ENCODE data around the gene OR2C1. TPM values are rescaled to one million over a fixed set of nuclear protein-coding genes. Genes with fewer than 3 reads are reported as not detected.

Gene OR2C1
- total and polyA plus RNA-seq, 7 experiments from 2014 or later = 0.24 to 0.65 (median 0.50) TPM; not detected in 2

DNA sequence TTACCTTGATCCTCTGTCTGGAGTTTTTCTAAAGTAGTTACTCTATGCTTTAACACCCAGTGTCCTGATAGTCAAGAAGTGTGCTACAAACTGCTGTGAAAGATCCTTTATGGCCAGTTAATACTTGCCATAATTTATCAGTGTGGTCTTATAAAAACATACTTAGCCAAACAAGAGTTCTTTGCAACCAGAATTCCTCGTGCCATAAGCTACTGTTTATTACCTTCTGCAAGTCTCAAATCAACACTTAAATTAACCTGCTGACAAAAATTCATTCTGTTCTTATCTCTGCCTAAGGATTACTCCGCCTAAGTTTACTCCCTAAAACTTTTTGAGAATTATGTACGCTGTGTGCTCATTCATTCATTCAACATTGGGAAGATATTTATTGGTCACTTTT lies 27.6 kb upstream of the OR2C1 start:
- Mint-ChIP-seq H3K9me3 (peaks cover 0 to 61% (median 26%) of the 10 kb centered on the region in 11 donors), H3K4me3 (no peak overlapping the region), H3K27me3 (no peaks in the 10 kb centered on the region), H3K27ac (no peak overlapping the region), H3K4me1 (no peaks in the 10 kb centered on the region), H3K36me3 (peaks cover 2 to 36% (median 31%) of the 10 kb centered on the region in 5 donors)
- Histone ChIP-seq H3K9me3 (ENCODE audit: control insufficient read depth in 2 of 3, low read length in 3 of 3) (peaks cover 0 to 18% (median 0%) of the 10 kb centered on the region in 3 experiments), H3K36me3 (ENCODE audit: control insufficient read depth in 2 of 3, insufficient read depth in 3 of 3, low read length in 3 of 3) (no peaks in the 10 kb centered on the region), H3K27me3 (ENCODE audit: control insufficient read depth in 2 of 2, insufficient read depth in 2 of 2, low read length in 2 of 2) (no peaks in the 10 kb centered on the region), H3K27ac (ENCODE audit: low read depth, low read length) (no peak overlapping the region), H3K4me1 (ENCODE audit: control insufficient read depth in 2 of 2, insufficient read depth in 2 of 2, low read length in 2 of 2) (no peaks in the 10 kb centered on the region), H3K4me3 (ENCODE audit: low read length) (no peak overlapping the region)
- no peak for DNase-seq
- ATAC-seq = no peak
- POLR2A ChIA-PET = no interaction called here
- intact Hi-C loops (cut with micrococcal nuclease) = no loop called here
- CTCF ChIA-PET = no interaction called here

DNA sequence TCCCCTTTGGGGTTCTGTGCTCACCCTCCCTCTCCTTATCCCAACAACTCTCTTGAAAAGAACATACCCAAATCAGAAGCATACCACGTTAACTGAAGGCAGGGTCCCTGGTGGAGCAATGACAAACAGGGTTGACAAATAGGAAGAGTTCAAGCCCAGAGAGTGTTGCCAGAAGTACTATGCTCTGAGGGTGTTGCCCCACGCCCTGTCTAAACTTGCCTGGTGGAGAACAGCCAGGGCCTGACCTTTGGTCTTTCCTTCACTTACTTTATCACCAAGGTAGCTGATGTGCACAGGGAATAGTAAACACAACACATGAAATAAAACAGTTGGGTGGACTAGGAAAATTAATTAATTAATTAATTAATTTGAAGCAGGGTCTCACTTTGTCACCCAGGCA lies 27.0 kb upstream of the OR2C1 start:
- H3K27me3 ChIP-seq (ENCODE audit: control insufficient read depth in 2 of 2, insufficient read depth in 2 of 2, low read length in 2 of 2) = no peaks in the 10 kb centered on the region
- Mint-ChIP-seq H3K27ac (no peak overlapping the region), H3K4me1 (no peaks in the 10 kb centered on the region), H3K4me3 (no peak overlapping the region), H3K9me3 (peaks cover 0 to 59% (median 23%) of the 10 kb centered on the region in 11 donors), H3K36me3 (peaks cover 2 to 37% (median 32%) of the 10 kb centered on the region in 5 donors), H3K27me3 (no peaks in the 10 kb centered on the region)
- H3K9me3 ChIP-seq (ENCODE audit: control insufficient read depth in 2 of 3, low read length in 3 of 3) = peaks cover 0 to 13% (median 0%) of the 10 kb centered on the region in 3 experiments
- no peaks in the 10 kb centered on the region for H3K4me1 ChIP-seq (ENCODE audit: control insufficient read depth in 2 of 2, insufficient read depth in 2 of 2, low read length in 2 of 2)
- CTCF ChIA-PET = no interaction called here
- ATAC-seq (no peak), DNase-seq (no peak)
- H3K27ac ChIP-seq (ENCODE audit: low read depth, low read length) = no peak overlapping the region
- H3K4me3 ChIP-seq (ENCODE audit: low read length) = no peak overlapping the region
- no peaks in the 10 kb centered on the region for H3K36me3 ChIP-seq (ENCODE audit: control insufficient read depth in 2 of 3, insufficient read depth in 3 of 3, low read length in 3 of 3)
- POLR2A ChIA-PET = no interaction called here
- intact Hi-C loops (cut with micrococcal nuclease) = no loop called here

DNA sequence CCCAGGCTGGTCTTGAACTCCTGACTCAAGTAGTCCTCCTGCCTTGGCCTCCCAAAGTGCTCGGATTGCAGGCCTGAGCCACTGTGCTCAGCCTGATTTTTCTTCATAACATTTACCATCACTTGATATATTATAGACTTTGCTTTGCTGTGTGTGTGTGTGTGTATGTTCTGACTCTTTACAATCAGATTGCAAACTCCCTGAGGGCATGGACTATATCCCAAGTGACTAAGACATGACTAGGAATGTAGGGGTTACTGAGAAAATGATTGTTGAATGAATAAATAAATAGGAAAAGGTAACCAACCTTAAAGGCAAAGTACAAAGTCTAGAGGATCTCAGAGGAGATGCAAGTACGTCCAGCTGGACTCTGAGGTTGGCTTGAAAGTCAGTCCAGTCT lies 9.6 kb upstream of the OR2C1 start:
- ChIA-PET POLR2A (no interaction called here), CTCF (no interaction called here)
- intact Hi-C loops (cut with micrococcal nuclease) = no loop called here
- H3K27ac ChIP-seq (ENCODE audit: low read depth, low read length) = no peak overlapping the region
- no peaks in the 10 kb centered on the region for H3K9me3 ChIP-seq (ENCODE audit: control insufficient read depth in 2 of 3, low read length in 3 of 3)
- H3K4me3 ChIP-seq (ENCODE audit: low read length) = no peak overlapping the region
- no peak overlapping the region for H3K27ac Mint-ChIP-seq
- H3K4me1 ChIP-seq (ENCODE audit: control insufficient read depth in 2 of 2, insufficient read depth in 2 of 2, low read length in 2 of 2) = no peaks in the 10 kb centered on the region
- H3K9me3 Mint-ChIP-seq = peaks cover 0 to 19% (median 0%) of the 10 kb centered on the region in 11 donors
- H3K27me3 Mint-ChIP-seq = no peaks in the 10 kb centered on the region
- DNase-seq (no peak), ATAC-seq (no peak)
- no peak overlapping the region for H3K4me3 Mint-ChIP-seq
- peaks cover 0 to 13% (median 0%) of the 10 kb centered on the region in 5 donors for H3K36me3 Mint-ChIP-seq
- no peaks in the 10 kb centered on the region for H3K36me3 ChIP-seq (ENCODE audit: control insufficient read depth in 2 of 3, insufficient read depth in 3 of 3, low read length in 3 of 3)
- H3K4me1 Mint-ChIP-seq = no peaks in the 10 kb centered on the region
- H3K27me3 ChIP-seq (ENCODE audit: control insufficient read depth in 2 of 2, insufficient read depth in 2 of 2, low read length in 2 of 2) = no peaks in the 10 kb centered on the region

DNA sequence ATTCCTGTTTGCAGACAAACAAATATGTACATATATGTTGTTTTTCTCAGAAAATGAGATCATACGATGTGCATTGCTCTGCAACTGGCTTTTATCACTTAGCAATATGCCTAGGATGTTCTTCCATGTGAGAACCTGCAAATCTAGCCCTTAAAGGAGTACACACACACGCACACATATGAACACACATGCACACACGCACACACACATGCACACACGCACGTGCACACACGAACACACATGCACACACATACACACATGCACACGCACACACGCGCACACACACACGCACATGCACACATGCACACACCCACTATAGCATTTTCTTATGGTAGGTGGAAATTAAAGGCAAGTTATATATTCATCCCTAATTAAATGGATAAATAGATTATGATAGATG lies 8.1 kb upstream of the OR2C1 start:
- Mint-ChIP-seq H3K36me3 (peaks cover 0 to 18% (median 3%) of the 10 kb centered on the region in 5 donors), H3K27ac (no peak overlapping the region), H3K9me3 (peaks cover 0 to 20% (median 0%) of the 10 kb centered on the region in 11 donors), H3K4me1 (no peaks in the 10 kb centered on the region), H3K27me3 (no peaks in the 10 kb centered on the region), H3K4me3 (no peak overlapping the region)
- ChIA-PET POLR2A (no interaction called here), CTCF (no interaction called here)
- DNase-seq (no peak), ATAC-seq (no peak)
- H3K4me1 ChIP-seq (ENCODE audit: control insufficient read depth in 2 of 2, insufficient read depth in 2 of 2, low read length in 2 of 2) = no peaks in the 10 kb centered on the region
- intact Hi-C loops (cut with micrococcal nuclease) = no loop called here
- no peak overlapping the region for H3K4me3 ChIP-seq (ENCODE audit: low read length)
- H3K27ac ChIP-seq (ENCODE audit: low read depth, low read length) = no peak overlapping the region
- no peaks in the 10 kb centered on the region for H3K27me3 ChIP-seq (ENCODE audit: control insufficient read depth in 2 of 2, insufficient read depth in 2 of 2, low read length in 2 of 2)
- no peaks in the 10 kb centered on the region for H3K36me3 ChIP-seq (ENCODE audit: control insufficient read depth in 2 of 3, insufficient read depth in 3 of 3, low read length in 3 of 3)
- no peaks in the 10 kb centered on the region for H3K9me3 ChIP-seq (ENCODE audit: control insufficient read depth in 2 of 3, low read length in 3 of 3)

DNA sequence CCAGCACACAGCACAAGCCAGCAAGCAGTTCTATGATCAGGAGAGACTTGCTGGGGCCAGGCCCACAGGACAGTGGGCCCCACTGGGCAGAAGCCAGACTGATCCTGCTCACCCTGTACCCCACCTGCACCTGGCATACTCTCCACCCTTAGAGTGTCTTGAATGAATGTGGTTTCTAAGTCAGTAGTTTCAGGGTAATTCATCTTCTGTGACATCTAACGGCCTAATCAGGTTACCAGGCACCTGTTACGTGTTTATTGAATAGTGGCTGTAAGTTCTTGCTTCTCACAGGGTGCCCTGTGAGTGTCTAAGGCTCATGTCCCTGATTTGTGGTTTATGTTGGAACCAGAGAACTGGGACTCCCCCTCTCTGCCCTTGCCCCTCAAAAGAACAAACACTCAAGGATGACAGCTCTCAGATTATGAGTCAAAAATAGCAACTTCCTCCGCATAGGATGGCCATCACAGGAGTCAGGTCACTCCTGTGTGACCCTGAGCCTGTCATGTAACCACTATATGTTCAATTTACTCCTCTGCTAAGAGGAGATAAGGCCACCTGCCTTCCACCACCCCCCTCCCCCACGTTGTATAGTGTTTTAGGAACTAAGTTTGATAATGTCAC lies 7.0 kb upstream of the OR2C1 start:
- intact Hi-C loops (cut with micrococcal nuclease) = no loop called here

DNA sequence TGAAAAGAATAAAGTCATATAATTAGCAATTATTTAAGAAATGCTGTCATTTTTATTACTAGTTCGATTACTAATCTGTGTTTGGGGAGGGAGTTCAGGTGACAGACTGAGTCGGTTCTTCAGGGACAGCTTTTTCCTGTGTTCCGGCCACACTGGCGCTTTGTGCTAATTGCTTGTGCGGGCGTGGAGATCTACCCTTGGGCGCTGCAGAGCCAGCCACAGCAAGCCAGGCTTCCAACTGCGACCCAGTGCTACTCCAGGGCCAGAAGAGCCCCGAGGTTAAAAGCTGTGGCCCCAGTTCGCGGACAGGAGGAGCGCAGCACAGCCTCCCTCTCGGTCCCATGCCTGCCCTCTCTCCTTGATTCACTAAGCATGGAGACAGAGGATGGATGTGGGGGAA lies 6.5 kb upstream of the OR2C1 start:
- POLR2A ChIA-PET = no interaction called here
- peaks cover 0 to 8% (median 3%) of the 10 kb centered on the region in 7 donors for H3K4me1 Mint-ChIP-seq
- H3K9me3 Mint-ChIP-seq = peaks cover 0 to 23% (median 1%) of the 10 kb centered on the region in 11 donors

More for the DNA sequence above, 7.0 kb upstream of the OR2C1 start:
- no peak overlapping the region for H3K4me3 Mint-ChIP-seq
- Histone ChIP-seq H3K27me3 (ENCODE audit: control insufficient read depth in 2 of 2, insufficient read depth in 2 of 2, low read length in 2 of 2) (no peaks in the 10 kb centered on the region), H3K4me3 (ENCODE audit: low read length) (no peak overlapping the region), H3K9me3 (ENCODE audit: control insufficient read depth in 2 of 3, low read length in 3 of 3) (no peaks in the 10 kb centered on the region), H3K36me3 (ENCODE audit: control insufficient read depth in 2 of 3, insufficient read depth in 3 of 3, low read length in 3 of 3) (no peaks in the 10 kb centered on the region), H3K27ac (ENCODE audit: low read depth, low read length) (no peak overlapping the region), H3K4me1 (ENCODE audit: control insufficient read depth in 2 of 2, insufficient read depth in 2 of 2, low read length in 2 of 2) (no peaks in the 10 kb centered on the region)
- no peak for DNase-seq
- peaks cover 0 to 17% (median 0%) of the 10 kb centered on the region in 5 donors for H3K36me3 Mint-ChIP-seq
- ATAC-seq = no peak
- ChIA-PET POLR2A (no interaction called here), CTCF (no interaction called here)
- no peaks in the 10 kb centered on the region for H3K27me3 Mint-ChIP-seq
- no peak overlapping the region for H3K27ac Mint-ChIP-seq
- H3K4me1 Mint-ChIP-seq = peaks cover 0 to 3% (median 2%) of the 10 kb centered on the region in 7 donors
- peaks cover 0 to 23% (median 0%) of the 10 kb centered on the region in 11 donors for H3K9me3 Mint-ChIP-seq

DNA sequence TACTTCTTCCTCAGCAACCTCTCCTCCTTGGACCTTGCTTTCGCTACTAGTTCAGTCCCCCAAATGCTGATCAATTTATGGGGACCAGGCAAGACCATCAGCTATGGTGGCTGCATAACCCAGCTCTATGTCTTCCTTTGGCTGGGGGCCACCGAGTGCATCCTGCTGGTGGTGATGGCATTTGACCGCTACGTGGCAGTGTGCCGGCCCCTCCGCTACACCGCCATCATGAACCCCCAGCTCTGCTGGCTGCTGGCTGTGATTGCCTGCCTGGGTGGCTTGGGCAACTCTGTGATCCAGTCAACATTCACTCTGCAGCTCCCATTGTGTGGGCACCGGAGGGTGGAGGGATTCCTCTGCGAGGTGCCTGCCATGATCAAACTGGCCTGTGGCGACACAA lies 429 bp downstream of the OR2C1 start:
- H3K27me3 ChIP-seq (ENCODE audit: control insufficient read depth in 2 of 2, insufficient read depth in 2 of 2, low read length in 2 of 2) = no peaks in the 10 kb centered on the region
- ChIA-PET CTCF (interaction anchor here (0.6 kb wide), 1 partner anchor 135 kb away, joined by 3 read pairs; no protein-coding TSS in a partner anchor), POLR2A (no interaction called here)
- DNase-seq (no peak), ATAC-seq (no peak)
- peaks cover 8 to 31% (median 20%) of the 10 kb centered on the region in 5 donors for H3K36me3 Mint-ChIP-seq
- no peak overlapping the region for H3K4me3 Mint-ChIP-seq
- H3K36me3 ChIP-seq (ENCODE audit: control insufficient read depth in 2 of 3, insufficient read depth in 3 of 3, low read length in 3 of 3) = no peaks in the 10 kb centered on the region
- H3K27ac ChIP-seq (ENCODE audit: low read depth, low read length) = no peak overlapping the region
- no peaks in the 10 kb centered on the region for H3K4me1 ChIP-seq (ENCODE audit: control insufficient read depth in 2 of 2, insufficient read depth in 2 of 2, low read length in 2 of 2)
- intact Hi-C loops (cut with micrococcal nuclease) = no loop called here
- H3K9me3 ChIP-seq (ENCODE audit: control insufficient read depth in 2 of 3, low read length in 3 of 3) = peaks cover 0 to 10% (median 0%) of the 10 kb centered on the region in 3 experiments
- H3K4me1 Mint-ChIP-seq = peaks cover 0 to 14% (median 7%) of the 10 kb centered on the region in 7 donors
- peaks cover 8 to 46% (median 14%) of the 10 kb centered on the region in 11 donors for H3K9me3 Mint-ChIP-seq
- peaks cover 0 to 29% (median 18%) of the 10 kb centered on the region in 5 donors for H3K27me3 Mint-ChIP-seq
- no peak overlapping the region for H3K4me3 ChIP-seq (ENCODE audit: low read length)
- no peak overlapping the region for H3K27ac Mint-ChIP-seq

More for the DNA sequence above, 6.5 kb upstream of the OR2C1 start:
- Mint-ChIP-seq H3K27me3 (no peaks in the 10 kb centered on the region), H3K27ac (no peak overlapping the region), H3K4me3 (no peak overlapping the region), H3K36me3 (peaks cover 0 to 18% (median 1%) of the 10 kb centered on the region in 5 donors)
- Histone ChIP-seq H3K9me3 (ENCODE audit: control insufficient read depth in 2 of 3, low read length in 3 of 3) (no peaks in the 10 kb centered on the region), H3K4me3 (ENCODE audit: low read length) (no peak overlapping the region), H3K4me1 (ENCODE audit: control insufficient read depth in 2 of 2, insufficient read depth in 2 of 2, low read length in 2 of 2) (no peaks in the 10 kb centered on the region), H3K27ac (ENCODE audit: low read depth, low read length) (no peak overlapping the region), H3K36me3 (ENCODE audit: control insufficient read depth in 2 of 3, insufficient read depth in 3 of 3, low read length in 3 of 3) (no peaks in the 10 kb centered on the region), H3K27me3 (ENCODE audit: control insufficient read depth in 2 of 2, insufficient read depth in 2 of 2, low read length in 2 of 2) (no peaks in the 10 kb centered on the region)
- DNase-seq (no peak), ATAC-seq (no peak)
- intact Hi-C loops (cut with micrococcal nuclease) = no loop called here
- CTCF ChIA-PET = no interaction called here

All from naive thymus-derived CD4-positive, alpha-beta T cell (primary cell).